HG03135 (cell line): ENCODE measurements around the gene RDH11.

Experiments used
- ATAC-seq: cut with Tn5 transposase; IDR thresholded peaks from one replicate; pipeline ENCODE4 v1.9.1; 2021; ENCODE audit warnings: mild to moderate bottlenecking, moderate library complexity; ENCODE audit not compliant: unreplicated experiment

Gene RDH11

DNA sequence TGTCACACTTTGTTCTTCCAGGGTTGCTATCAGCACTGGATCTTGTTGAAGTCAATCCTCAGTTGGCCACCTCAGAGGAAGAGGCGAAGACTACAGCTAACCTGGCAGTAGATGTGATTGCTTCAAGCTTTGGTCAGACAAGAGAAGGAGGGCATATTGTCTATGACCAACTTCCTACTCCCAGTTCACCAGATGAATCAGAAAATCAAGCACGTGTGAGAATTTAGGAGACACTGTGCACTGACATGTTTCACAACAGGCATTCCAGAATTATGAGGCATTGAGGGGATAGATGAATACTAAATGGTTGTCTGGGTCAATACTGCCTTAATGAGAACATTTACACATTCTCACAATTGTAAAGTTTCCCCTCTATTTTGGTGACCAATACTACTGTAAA, 44.9 kb downstream of the RDH11 start:
- ATAC-seq: no peak

DNA sequence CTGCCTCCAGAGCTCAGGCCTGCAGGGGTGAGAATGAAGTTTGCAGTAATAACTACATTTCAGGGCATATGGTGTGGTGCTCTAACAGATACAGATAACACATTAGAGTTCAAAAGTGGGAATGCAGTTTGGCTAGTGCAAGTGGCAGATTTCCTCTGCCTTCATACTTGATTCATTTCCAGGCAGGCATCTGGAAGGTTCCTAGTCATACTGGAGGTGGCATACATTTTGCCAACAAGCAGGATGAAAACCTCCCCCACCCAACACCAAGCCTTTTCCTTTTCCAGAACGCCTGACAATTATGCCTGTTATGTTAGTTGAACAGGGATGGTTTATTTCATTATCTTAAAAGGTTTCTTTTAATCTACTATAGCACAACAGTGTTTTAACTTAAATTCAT, 45.4 kb downstream of the RDH11 start:
- no peak for ATAC-seq

DNA sequence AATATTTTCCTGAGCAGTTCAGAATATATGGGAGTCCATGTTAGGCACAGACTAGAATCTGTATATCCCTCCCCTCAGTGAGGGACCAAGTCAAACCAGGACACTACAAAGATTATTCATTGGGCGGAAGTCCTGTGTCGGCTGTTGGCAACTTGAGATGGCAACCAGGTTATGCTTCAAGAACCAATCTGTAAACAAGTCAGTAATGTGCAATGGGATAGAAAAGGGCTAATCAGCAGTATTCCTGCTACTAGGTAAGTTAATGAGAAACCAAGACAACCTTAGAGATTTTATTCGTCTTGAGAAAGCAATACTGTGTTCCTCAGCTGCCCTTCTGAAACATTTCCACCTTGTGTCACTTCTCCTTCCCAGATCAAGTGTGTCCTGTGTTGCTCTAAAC, 49.4 kb downstream of the RDH11 start:
- ATAC-seq: no peak

DNA sequence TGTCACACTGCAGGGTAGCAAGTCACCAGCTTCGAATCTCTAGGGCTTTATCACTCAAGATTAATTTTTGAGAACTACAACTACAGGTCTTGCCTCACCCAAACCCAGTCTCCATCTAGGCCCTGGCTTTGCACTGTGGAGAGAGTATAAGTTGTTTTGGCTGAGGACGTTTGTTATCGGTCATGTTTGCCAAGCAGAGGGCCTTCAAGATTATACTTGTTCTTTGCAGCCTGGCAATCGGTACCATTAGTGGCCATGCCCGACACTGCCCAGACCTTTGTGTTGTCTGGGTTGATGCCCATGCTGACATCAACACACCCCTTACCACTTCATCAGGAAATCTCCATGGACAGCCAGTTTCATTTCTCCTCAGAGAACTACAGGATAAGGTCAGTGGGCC, 50.1 kb downstream of the RDH11 start:
- ATAC-seq: no peak

DNA sequence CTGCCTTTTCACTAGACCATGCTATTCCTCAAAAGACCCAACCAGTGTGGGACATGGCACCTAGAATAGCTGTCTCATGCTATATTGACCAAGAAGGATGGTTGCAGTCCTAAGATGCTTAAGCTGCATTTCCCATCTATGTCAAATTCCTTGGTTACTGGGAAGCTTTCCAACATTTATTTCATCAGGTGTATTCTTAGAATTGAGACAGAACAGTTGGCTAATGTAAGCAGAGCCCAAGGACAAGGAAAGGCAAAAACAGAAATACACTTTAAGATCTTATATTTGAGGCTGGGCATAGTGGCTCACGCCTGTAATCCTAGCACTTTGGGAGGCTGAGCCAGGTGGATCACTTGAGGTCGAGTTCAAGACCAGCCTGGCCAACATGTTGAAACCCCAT, 51.1 kb downstream of the RDH11 start:
- no peak for ATAC-seq

DNA sequence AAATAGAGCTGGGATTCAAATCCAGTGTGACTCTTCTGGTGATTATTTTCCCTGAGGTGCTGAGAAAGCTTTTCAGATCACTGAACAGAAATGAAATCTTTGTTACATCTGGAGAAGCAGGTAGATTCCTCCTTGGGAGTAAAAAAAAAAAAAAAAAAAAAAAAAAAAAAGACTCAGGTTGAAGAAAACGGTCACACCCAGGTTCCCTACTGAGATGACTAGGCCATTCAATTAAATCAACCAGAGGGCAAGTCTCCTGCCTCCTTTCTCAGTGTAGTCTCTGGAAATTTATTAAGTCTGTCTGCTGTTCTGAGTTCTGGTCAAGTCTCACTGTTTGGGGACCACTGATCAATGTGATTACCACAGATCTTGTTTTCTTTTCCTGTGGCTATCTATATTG, 51.9 kb downstream of the RDH11 start:
- ATAC-seq: no peak

DNA sequence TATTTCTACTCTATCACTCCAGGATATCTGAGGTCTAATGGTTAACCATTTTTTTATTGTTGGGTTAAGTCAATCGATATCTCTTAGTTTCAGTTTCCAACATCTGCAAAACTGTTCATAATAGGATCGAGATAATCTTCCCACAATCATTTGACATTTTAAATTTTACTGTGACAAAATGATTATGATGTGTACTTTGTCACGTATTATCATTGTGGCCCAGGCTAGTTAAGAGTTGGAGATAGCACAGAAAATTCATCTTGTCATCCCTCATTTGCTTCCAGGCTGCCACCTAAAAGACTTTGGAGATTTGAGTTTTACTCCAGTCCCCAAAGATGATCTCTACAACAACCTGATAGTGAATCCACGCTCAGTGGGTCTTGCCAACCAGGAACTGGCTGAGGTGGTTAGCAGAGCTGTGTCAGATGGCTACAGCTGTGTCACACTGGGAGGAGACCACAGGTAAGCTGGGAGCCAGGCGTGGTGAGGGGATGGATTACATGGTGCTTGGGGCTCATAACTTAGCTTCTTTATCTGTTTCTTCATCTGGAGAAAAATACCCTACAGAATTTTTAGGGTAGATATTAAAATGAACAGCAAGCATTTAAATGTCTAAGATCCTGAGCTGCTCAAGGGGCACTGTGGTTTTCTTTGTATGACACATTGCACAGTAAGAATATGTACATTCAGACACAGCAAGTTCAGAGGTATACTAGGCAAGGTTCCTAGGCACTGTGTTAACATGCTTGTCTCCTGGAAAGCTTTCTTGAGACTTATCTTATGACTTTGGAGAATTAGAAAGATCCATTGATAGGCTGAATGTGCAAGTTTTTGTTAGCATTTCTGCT, 53.4 kb downstream of the RDH11 start:
- ATAC-seq: no peak

DNA sequence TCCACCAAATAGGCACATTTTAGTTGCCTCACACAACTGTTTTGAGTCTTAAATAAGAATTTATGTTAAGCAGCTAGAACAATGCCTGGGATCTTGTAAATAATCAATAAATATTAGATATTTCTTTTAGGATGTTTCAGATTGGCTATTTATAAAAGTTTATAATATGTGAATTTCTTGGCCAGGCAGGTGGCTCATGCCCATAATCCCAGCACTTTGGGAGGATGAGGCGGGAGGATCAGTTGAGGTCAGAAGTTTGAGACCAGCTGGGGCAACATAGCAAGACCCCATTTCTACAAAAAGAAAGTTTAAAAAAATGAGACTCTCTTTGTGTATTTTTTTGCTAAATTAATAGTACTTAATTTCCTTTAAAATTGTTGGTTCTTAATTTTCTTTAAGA, 54.1 kb downstream of the RDH11 start:
- ATAC-seq: no peak

DNA sequence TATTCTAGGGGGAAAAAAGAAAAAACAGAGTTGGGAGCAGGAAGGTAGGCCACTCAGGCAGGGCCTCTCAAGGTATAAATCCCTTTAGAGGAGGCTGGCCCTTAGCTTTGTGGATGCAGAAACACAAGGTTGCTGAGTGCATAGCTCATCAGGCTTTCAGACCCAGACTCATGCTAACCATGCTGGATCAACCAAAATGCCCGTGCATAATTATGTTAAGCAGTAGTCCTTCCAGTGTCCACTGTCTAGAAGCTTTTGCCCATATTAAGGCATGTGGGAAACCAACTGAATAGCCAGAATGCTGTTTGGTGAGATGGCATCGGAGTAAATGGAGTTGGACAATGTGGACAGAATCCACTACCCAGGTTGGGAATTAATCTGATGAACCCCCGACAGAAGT, 56.9 kb downstream of the RDH11 start:
- ATAC-seq: no peak

DNA sequence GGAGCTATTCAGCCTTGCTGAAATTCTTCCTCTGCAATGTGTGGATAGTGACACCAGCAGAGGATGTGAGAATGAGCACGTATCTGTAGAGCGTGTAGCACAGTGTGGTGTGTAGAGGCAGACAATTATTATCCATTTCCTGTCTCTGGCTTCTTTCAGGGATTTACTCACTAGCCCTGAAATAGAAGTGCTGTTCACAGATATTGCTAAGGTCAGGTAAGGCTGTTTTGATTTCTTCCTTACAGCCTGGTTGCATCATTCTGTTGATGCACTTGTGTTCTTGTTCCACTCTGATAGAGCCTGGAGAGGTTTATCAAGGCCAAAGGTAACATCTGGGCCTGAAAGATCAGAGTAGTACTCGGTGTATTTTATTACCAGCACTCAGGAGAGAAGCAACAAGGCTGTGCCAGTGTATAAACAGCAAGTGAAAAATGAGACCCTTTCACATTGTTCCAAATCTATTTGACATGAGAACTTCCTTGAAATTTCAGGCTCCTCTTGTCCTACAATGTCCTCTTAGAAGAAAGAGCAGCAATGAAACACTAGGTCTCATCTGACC, 59.1 kb downstream of the RDH11 start:
- ATAC-seq: no peak

DNA sequence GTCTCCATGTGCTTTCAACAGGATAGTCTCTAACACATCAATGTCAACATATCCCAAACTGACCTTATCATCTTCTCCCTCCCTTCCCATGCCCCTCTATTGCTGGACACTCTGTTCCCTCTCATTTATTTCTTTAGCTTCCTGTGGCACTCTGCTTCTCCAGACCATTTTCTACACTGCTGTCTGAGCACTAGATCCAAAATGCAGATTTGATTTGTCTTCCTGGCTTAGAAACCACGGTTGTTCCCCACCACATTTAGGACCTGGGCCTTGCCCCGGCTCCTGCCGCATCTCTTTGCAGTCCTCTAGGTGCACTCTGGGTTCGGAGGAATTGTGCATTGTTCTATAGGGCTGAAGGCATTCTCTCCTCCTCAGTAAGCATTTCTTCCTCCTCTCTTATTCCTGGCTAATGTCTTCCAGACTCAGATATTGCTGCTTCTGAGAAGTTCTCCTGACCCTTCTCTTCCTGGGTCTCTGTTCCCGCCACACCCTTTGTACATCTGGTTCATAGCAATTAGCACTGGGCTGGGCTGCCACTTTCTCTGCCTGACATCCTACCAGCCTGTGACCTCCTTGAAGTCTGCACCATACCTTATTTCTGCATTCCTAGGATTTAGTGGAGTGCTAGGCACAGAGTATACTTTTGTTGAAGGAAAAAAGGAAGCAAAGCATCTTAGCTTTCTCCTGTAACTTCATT, 62.0 kb downstream of the RDH11 start:
- ATAC-seq: no peak

DNA sequence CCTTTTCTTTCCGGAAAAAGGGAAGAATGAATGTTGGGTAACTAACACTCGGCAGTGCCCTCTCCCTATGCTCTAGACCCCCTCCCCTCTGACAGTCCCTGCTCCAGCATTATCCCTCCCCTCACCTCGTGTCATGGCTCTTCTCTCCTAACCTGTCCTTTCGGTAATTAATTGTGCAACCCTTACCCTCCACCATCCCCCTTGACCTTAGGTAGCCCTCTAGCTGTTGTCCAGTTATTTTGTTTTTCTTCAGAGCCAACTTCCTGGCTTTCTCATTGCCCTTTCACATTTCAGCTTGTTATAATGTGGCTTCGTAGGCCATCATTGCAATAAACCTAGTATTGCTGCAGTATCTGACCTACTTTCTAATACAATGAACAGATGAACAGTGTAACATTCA, 64.6 kb downstream of the RDH11 start:
- ATAC-seq: no peak

DNA sequence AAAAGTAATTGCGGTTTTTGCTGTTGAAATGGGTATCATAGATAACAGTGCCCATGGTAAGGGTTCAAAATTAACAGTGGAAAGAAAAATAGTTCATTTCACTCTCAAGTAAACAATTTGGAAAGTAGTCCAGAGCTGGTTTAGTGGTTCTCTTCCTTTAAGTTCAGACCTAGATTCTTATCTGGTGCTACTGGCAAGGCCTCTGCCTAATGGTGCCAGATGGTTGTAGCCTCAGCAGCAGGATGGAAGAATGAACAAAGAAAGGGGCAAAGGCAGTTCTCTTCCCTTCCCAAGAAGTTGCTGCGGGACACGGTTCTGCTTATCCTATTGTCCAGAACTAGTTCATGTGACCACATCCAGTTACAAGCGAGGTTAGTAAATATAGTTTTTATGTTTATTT, 65.4 kb downstream of the RDH11 start:
- no peak for ATAC-seq

DNA sequence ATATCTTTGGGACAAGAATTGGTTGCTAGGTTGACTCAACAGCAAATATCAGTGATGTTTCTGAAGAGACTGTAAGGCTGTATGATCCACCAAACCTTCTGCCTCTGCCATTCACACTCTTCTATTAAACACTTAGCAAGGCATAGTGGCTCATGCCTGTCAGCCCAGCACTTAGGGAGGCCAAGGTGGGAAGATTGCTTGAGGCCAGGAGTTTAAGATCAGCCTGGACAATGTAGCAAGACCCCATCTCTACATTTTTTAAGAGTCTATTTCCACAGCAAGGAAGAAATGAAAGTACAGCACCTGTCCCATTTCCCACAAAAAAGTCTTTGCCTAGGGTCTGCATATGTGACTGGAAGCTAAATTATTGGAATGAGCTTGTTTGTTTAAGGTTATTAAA, 68.0 kb downstream of the RDH11 start:
- ATAC-seq: no peak
